H1 (cell line): ENCODE measurements around the gene ANGPTL4. TPM values are rescaled to one million over a fixed set of nuclear protein-coding genes. Genes with fewer than 3 reads are reported as not detected.

Experiments used
- ASH2L ChIP-seq: fragments of 200-600, 300-600 bp; sonication (generic); IDR thresholded peaks from one replicate; pipeline ENCODE4 v1.7.1; 2017; ENCODE audit warnings: low read length
- CTBP2 ChIP-seq: IDR thresholded peaks from 2 replicates; pipeline ENCODE4 v1.7.0; 2011; ENCODE audit warnings: borderline replicate concordance, mild to moderate bottlenecking, moderate library complexity, mixed read lengths, low read length; ENCODE audit not compliant: insufficient read depth, insufficient read length
- E2F6 ChIP-seq: IDR thresholded peaks from 2 replicates; pipeline ENCODE4 v1.6.1; 2012; ENCODE audit warnings: inconsistent platforms
- GTF2F1 ChIP-seq: IDR thresholded peaks from 2 replicates; pipeline ENCODE4 v1.6.1; 2012; ENCODE audit warnings: low read depth, low read length, improper control_type of control experiment, borderline replicate concordance
- KDM1A ChIP-seq: fragments of 200-600, 300-600 bp; sonication (generic); IDR thresholded peaks from 2 replicates; pipeline ENCODE4 v1.7.1; 2016; ENCODE audit warnings: mild to moderate bottlenecking, low read length, borderline replicate concordance
- RBBP5 ChIP-seq: IDR thresholded peaks from 2 replicates; pipeline ENCODE4 v1.7.1; 2012; ENCODE audit warnings: low read depth, mild to moderate bottlenecking, inconsistent platforms, low read length, moderate library complexity, borderline replicate concordance
- SIN3A ChIP-seq, 2 experiments: IDR thresholded peaks in 1 of 2; conservative IDR thresholded peaks in 1 of 2; 2 replicates each; pipeline ENCODE4 v1.6.1; 2011 to 2012; ENCODE audit warnings: low read length in 2 of 2, improper control_type of control experiment in 1 of 2, low read depth in 1 of 2, mild to moderate bottlenecking in 1 of 2
- TCF12 ChIP-seq: IDR thresholded peaks from 2 replicates; pipeline ENCODE4 v1.6.1; 2011; ENCODE audit warnings: low read depth, mild to moderate bottlenecking, low read length
- polyA plus RNA-seq, 7 experiments: library from polyadenylated mRNA; depleted of rRNA in 3 of 7; stranded (reverse) in 5 of 7; unstranded in 2 of 7; fragments of >200 nt in 5 of 7; fragments of 200-250 nt in 2 of 7; gene quantifications; 1 replicate in 5 of 7; 2 replicates in 1 of 7; 4 replicates in 1 of 7; pipeline versions ENCODE4 v1.2.1 to v1.2.3, GENCODE V29; 2011 to 2013; ENCODE audit warnings: missing spikeins in 2 of 7, mixed read lengths in 2 of 7
- total RNA-seq: library from RNA; stranded (reverse); fragmentation: NEBNext Ultra II Directional; extraction: Animal tissue kit (Norgen Biotek cat#: 25700); gene quantifications from 2 replicates; pipeline ENCODE4 v1.2.1, GENCODE V29; 2021
- TF ChIP-seq, protein P1 (sequence below): fragments of 300-600 bp; sonication (generic); IDR thresholded peaks from 2 replicates; pipeline ENCODE4 v1.7.1; 2012; ENCODE audit warnings: low read length, moderate library complexity, mild to moderate bottlenecking, inconsistent platforms; ENCODE audit not compliant: insufficient replicate concordance

Gene ANGPTL4
- total and polyA plus RNA-seq, 2 of the 8 experiments (the other 6 are each of a cell fraction or from before 2014, with no cell fraction given), result 2.3 to 6.5 TPM

DNA sequence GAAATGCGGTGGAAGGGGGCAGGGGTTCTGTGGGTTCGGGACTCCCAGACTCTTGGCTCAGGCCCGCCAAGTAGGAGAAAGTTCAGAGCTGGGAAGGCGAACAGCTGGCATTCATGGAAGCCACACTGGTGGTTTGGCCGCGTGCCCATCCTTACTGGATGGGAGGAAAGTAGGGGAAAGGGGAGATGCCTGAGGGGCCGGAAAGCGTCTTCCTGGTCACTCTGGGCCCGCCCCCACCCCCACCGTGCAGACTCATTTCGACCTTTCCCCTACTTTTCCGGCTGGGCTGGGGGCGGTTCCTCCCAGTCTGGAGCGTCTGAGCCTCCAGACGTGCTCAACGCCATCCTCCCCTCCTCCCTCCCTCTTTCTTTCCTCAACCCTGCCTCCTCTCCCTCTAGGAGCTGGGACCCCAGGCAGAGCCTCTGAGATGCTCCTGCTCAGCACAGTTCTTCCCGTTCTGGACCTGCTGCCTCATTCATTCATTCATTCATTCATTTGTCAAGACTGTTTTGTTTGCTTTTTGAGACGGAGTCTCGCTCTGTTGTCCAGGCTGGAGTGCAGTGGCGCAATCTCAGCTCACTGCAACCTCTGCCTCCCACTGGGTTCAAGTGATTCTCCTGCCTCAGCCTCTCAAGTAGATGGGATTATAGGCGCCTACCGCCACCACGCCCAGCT is 3.5 kb downstream of the ANGPTL4 start (continued):
- TF ChIP-seq, protein P1, sequence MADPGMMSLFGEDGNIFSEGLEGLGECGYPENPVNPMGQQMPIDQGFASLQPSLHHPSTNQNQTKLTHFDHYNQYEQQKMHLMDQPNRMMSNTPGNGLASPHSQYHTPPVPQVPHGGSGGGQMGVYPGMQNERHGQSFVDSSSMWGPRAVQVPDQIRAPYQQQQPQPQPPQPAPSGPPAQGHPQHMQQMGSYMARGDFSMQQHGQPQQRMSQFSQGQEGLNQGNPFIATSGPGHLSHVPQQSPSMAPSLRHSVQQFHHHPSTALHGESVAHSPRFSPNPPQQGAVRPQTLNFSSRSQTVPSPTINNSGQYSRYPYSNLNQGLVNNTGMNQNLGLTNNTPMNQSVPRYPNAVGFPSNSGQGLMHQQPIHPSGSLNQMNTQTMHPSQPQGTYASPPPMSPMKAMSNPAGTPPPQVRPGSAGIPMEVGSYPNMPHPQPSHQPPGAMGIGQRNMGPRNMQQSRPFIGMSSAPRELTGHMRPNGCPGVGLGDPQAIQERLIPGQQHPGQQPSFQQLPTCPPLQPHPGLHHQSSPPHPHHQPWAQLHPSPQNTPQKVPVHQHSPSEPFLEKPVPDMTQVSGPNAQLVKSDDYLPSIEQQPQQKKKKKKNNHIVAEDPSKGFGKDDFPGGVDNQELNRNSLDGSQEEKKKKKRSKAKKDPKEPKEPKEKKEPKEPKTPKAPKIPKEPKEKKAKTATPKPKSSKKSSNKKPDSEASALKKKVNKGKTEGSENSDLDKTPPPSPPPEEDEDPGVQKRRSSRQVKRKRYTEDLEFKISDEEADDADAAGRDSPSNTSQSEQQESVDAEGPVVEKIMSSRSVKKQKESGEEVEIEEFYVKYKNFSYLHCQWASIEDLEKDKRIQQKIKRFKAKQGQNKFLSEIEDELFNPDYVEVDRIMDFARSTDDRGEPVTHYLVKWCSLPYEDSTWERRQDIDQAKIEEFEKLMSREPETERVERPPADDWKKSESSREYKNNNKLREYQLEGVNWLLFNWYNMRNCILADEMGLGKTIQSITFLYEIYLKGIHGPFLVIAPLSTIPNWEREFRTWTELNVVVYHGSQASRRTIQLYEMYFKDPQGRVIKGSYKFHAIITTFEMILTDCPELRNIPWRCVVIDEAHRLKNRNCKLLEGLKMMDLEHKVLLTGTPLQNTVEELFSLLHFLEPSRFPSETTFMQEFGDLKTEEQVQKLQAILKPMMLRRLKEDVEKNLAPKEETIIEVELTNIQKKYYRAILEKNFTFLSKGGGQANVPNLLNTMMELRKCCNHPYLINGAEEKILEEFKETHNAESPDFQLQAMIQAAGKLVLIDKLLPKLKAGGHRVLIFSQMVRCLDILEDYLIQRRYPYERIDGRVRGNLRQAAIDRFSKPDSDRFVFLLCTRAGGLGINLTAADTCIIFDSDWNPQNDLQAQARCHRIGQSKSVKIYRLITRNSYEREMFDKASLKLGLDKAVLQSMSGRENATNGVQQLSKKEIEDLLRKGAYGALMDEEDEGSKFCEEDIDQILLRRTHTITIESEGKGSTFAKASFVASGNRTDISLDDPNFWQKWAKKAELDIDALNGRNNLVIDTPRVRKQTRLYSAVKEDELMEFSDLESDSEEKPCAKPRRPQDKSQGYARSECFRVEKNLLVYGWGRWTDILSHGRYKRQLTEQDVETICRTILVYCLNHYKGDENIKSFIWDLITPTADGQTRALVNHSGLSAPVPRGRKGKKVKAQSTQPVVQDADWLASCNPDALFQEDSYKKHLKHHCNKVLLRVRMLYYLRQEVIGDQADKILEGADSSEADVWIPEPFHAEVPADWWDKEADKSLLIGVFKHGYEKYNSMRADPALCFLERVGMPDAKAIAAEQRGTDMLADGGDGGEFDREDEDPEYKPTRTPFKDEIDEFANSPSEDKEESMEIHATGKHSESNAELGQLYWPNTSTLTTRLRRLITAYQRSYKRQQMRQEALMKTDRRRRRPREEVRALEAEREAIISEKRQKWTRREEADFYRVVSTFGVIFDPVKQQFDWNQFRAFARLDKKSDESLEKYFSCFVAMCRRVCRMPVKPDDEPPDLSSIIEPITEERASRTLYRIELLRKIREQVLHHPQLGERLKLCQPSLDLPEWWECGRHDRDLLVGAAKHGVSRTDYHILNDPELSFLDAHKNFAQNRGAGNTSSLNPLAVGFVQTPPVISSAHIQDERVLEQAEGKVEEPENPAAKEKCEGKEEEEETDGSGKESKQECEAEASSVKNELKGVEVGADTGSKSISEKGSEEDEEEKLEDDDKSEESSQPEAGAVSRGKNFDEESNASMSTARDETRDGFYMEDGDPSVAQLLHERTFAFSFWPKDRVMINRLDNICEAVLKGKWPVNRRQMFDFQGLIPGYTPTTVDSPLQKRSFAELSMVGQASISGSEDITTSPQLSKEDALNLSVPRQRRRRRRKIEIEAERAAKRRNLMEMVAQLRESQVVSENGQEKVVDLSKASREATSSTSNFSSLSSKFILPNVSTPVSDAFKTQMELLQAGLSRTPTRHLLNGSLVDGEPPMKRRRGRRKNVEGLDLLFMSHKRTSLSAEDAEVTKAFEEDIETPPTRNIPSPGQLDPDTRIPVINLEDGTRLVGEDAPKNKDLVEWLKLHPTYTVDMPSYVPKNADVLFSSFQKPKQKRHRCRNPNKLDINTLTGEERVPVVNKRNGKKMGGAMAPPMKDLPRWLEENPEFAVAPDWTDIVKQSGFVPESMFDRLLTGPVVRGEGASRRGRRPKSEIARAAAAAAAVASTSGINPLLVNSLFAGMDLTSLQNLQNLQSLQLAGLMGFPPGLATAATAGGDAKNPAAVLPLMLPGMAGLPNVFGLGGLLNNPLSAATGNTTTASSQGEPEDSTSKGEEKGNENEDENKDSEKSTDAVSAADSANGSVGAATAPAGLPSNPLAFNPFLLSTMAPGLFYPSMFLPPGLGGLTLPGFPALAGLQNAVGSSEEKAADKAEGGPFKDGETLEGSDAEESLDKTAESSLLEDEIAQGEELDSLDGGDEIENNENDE, result no peak
- TF ChIP-seq ASH2L (peak; percentile 66), SIN3A (conservative IDR thresholded peaks at IDR 0.05 in 1 of 2, IDR thresholded peaks at IDR 0.05 in 1 of 2; ENCODE audit: low read depth in 1 of 2, low read length in 2 of 2) (no peak), E2F6 (peak; percentile 51), KDM1A (peak; percentile 8; the same call in 1 of the 2 replicates), CTBP2 (no peak), TCF12 (no peak), RBBP5 (no peak), GTF2F1 (no peak)
